Central memory CD4-positive, alpha-beta T cell (primary cell): Measurements from ENCODE around the gene RNF182.
"Not testable (repeated sequence)": the region's sequence is repeated elsewhere in the genome, so short reads cannot be mapped to it uniquely, and the experiment has no call there.

Source experiments
- DNase-seq: peaks from one replicate; pipeline ENCODE4 v3.0.0; 2022
- total RNA-seq, 3 experiments: gene quantifications; one replicate each; lab custom pipeline; 2026; lab: John Stamatoyannopoulos, UW

The RNF182 gene
- total RNA-seq, result 0 reads per million in 3 experiments

GRCh38 chr6:13924949-13925881 lies at the start of gene RNF182:
Gene RNF182, plus strand, starts transcription at chr6:13924952. Its CDS starts 52,168 bp downstream, at chr6:13977120.
- DNase-seq, result no peak

GRCh38 chr6:13877051-13877450 lies 47.7 kb upstream of the RNF182 start:
- DNase-seq, result no peak

GRCh38 chr6:13880061-13880663 lies 44.6 kb upstream of the RNF182 start:
- DNase-seq, result not testable (repeated sequence)

- DNase-seq, result no peak
Measured at GRCh38 chr6:13881621-13882165, 43.1 kb upstream of the RNF182 start.

- no peak for DNase-seq
Measured at GRCh38 chr6:13883966-13884365, 40.8 kb upstream of the RNF182 start.

- no peak for DNase-seq
Measured at GRCh38 chr6:13884397-13884796, 40.4 kb upstream of the RNF182 start.

- no peak for DNase-seq
Measured at GRCh38 chr6:13885601-13886000, 39.2 kb upstream of the RNF182 start.

GRCh38 chr6:13886949-13887348 lies 37.8 kb upstream of the RNF182 start:
- no peak for DNase-seq

- DNase-seq, result no peak
Measured at GRCh38 chr6:13892017-13892645, 32.6 kb upstream of the RNF182 start.

GRCh38 chr6:13902922-13903321 lies 21.8 kb upstream of the RNF182 start:
- DNase-seq, result no peak

GRCh38 chr6:13903364-13903763 lies 21.4 kb upstream of the RNF182 start:
- no peak for DNase-seq

GRCh38 chr6:13907001-13907350 lies 17.8 kb upstream of the RNF182 start:
- DNase-seq, result no peak

- no peak for DNase-seq
Measured at GRCh38 chr6:13907614-13908215, 17.0 kb upstream of the RNF182 start.

GRCh38 chr6:13908955-13909381 lies 15.8 kb upstream of the RNF182 start:
- peak; percentile 63 for DNase-seq

- DNase-seq, result no peak
Measured at GRCh38 chr6:13910443-13910842, 14.3 kb upstream of the RNF182 start.

GRCh38 chr6:13911337-13911736 lies 13.4 kb upstream of the RNF182 start:
- no peak for DNase-seq

GRCh38 chr6:13913226-13914001 lies 11.3 kb upstream of the RNF182 start:
- DNase-seq, result no peak

- no peak for DNase-seq
Measured at GRCh38 chr6:13914351-13914750, 10.4 kb upstream of the RNF182 start.

- DNase-seq, result no peak
Measured at GRCh38 chr6:13915561-13916229, 9.1 kb upstream of the RNF182 start.

GRCh38 chr6:13916230-13916944 lies 8.4 kb upstream of the RNF182 start:
- DNase-seq, result no peak

GRCh38 chr6:13917141-13917540 lies 7.6 kb upstream of the RNF182 start:
- DNase-seq, result no peak
